Measurements from ENCODE around the gene NRXN2.

Gene NRXN2

DNA sequence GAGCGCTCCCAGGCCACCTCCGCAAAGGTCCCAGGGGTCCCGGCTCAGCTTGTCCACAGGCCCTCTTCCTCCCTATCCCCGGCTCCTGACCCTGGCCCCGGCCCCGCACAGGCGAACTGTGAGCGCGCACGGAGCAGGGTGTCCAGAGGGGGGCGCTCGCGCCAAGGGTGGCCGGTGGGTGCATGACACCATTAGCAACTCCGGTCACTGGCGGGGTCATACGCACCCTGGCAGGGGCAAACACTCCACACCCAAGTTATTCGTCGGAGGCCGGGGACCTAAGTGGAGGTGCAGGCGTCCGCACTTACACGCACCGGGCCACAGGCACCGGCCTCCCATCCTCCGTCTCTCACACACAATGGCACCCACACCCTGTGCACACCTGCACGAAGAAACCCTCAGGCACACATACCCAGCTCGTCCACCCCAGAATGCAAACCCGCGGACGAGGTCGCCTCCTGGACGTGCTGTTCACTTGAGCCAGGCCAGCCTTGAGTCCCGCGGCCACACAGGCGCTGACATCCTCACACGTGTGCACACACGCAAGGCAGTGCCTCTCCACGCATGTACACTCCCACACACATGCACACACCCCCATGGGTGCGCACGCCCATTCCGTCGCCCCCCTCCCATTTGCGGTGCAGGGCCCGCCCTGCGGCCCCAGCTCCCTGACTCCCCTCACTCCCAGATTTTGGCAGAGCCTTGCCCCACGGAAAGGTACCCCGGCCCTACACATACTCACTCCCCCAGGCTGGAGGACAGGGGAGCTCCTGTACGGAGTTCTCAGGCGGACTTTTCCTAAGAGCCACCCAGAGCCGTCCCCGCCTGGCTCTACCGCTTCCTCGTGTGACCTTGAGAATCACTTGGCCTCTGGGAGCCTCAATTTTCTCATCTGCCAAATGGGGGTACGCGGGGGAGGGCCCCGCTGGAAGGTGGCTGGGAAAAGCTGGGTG lies 20.9 kb upstream of the NRXN2 start, which contains the start of gene RASGRP2 (continued):
- TF ChIP-seq ZBTB6 (tag by site-specific recombination; IDR thresholded peaks at IDR 0.05) (0 out of 2 replicates have a peak, but pooled peaks have one; percentile 49), ZNF664 (tag by site-specific recombination; IDR thresholded peaks at IDR 0.05) (no peak), PRDM1 (tag by site-specific recombination; IDR thresholded peaks at IDR 0.05) (no peak), REST (tag by site-specific recombination; IDR thresholded peaks at IDR 0.05) (no peak), ZNF174 (tag by site-specific recombination; IDR thresholded peaks at IDR 0.05) (no peak), ZNF221 (tag by site-specific recombination; IDR thresholded peaks at IDR 0.05; ENCODE audit: borderline replicate concordance) (no peak), ZNF140 (tag by site-specific recombination; IDR thresholded peaks at IDR 0.05) (no peak), ZNF37A (tag by site-specific recombination; IDR thresholded peaks at IDR 0.05) (no peak), ZNF747 (tag by site-specific recombination; IDR thresholded peaks at IDR 0.05) (no peak), ZNF677 (tag by site-specific recombination; IDR thresholded peaks at IDR 0.05) (no peak), ZNF202 (tag by site-specific recombination; IDR thresholded peaks at IDR 0.05; ENCODE audit: borderline replicate concordance) (no peak), ZSCAN23 (tag by site-specific recombination; IDR thresholded peaks at IDR 0.05) (no peak), ZNF473 (tag by site-specific recombination; IDR thresholded peaks at IDR 0.05) (no peak), ZFP41 (tag by site-specific recombination; IDR thresholded peaks at IDR 0.05; ENCODE audit: borderline replicate concordance) (no peak), ZNF501 (tag by site-specific recombination; IDR thresholded peaks at IDR 0.05) (no peak; the same call in 1 of the 2 replicates), ZNF132 (tag by site-specific recombination; IDR thresholded peaks at IDR 0.05; ENCODE audit: borderline replicate concordance) (no peak), BCL11A (tag by site-specific recombination; IDR thresholded peaks at IDR 0.05; ENCODE audit: low read depth) (peak; percentile 97), ZNF214 (tag by site-specific recombination; IDR thresholded peaks at IDR 0.05; ENCODE audit: borderline replicate concordance) (no peak)
- TF ChIP-seq, protein P1, sequence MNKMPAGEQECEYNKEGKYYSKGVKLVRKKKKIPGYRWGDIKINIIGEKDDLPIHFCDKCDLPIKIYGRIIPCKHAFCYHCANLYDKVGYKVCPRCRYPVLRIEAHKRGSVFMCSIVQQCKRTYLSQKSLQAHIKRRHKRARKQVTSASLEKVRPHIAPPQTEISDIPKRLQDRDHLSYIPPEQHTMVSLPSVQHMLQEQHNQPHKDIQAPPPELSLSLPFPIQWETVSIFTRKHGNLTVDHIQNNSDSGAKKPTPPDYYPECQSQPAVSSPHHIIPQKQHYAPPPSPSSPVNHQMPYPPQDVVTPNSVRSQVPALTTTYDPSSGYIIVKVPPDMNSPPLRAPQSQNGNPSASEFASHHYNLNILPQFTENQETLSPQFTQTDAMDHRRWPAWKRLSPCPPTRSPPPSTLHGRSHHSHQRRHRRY (tag by site-specific recombination; IDR thresholded peaks at IDR 0.05) = no peak
- TF ChIP-seq, protein P2, sequence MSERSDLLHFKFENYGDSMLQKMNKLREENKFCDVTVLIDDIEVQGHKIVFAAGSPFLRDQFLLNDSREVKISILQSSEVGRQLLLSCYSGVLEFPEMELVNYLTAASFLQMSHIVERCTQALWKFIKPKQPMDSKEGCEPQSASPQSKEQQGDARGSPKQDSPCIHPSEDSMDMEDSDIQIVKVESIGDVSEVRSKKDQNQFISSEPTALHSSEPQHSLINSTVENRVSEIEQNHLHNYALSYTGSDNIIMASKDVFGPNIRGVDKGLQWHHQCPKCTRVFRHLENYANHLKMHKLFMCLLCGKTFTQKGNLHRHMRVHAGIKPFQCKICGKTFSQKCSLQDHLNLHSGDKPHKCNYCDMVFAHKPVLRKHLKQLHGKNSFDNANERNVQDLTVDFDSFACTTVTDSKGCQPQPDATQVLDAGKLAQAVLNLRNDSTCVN (tag by site-specific recombination; optimal IDR thresholded peaks at IDR 0.05) = peak; percentile 69
- TF ChIP-seq, protein P3, sequence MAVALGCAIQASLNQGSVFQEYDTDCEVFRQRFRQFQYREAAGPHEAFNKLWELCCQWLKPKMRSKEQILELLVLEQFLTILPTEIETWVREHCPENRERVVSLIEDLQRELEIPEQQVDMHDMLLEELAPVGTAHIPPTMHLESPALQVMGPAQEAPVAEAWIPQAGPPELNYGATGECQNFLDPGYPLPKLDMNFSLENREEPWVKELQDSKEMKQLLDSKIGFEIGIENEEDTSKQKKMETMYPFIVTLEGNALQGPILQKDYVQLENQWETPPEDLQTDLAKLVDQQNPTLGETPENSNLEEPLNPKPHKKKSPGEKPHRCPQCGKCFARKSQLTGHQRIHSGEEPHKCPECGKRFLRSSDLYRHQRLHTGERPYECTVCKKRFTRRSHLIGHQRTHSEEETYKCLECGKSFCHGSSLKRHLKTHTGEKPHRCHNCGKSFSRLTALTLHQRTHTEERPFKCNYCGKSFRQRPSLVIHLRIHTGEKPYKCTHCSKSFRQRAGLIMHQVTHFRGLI (tag by site-specific recombination; IDR thresholded peaks at IDR 0.05) = no peak
- TF ChIP-seq, protein P4, sequence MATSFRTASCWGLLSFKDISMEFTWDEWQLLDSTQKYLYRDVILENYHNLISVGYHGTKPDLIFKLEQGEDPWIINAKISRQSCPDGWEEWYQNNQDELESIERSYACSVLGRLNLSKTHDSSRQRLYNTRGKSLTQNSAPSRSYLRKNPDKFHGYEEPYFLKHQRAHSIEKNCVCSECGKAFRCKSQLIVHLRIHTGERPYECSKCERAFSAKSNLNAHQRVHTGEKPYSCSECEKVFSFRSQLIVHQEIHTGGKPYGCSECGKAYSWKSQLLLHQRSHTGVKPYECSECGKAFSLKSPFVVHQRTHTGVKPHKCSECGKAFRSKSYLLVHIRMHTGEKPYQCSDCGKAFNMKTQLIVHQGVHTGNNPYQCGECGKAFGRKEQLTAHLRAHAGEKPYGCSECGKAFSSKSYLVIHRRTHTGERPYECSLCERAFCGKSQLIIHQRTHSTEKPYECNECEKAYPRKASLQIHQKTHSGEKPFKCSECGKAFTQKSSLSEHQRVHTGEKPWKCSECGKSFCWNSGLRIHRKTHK (tag by site-specific recombination; IDR thresholded peaks at IDR 0.05) = no peak
- TF ChIP-seq, protein P5, sequence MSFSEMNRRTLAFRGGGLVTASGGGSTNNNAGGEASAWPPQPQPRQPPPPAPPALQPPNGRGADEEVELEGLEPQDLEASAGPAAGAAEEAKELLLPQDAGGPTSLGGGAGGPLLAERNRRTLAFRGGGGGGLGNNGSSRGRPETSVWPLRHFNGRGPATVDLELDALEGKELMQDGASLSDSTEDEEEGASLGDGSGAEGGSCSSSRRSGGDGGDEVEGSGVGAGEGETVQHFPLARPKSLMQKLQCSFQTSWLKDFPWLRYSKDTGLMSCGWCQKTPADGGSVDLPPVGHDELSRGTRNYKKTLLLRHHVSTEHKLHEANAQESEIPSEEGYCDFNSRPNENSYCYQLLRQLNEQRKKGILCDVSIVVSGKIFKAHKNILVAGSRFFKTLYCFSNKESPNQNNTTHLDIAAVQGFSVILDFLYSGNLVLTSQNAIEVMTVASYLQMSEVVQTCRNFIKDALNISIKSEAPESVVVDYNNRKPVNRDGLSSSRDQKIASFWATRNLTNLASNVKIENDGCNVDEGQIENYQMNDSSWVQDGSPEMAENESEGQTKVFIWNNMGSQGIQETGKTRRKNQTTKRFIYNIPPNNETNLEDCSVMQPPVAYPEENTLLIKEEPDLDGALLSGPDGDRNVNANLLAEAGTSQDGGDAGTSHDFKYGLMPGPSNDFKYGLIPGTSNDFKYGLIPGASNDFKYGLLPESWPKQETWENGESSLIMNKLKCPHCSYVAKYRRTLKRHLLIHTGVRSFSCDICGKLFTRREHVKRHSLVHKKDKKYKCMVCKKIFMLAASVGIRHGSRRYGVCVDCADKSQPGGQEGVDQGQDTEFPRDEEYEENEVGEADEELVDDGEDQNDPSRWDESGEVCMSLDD (tag by site-specific recombination; IDR thresholded peaks at IDR 0.05) = peak; percentile 54
